GM10847 (cell line): ENCODE results near the gene PTPRN2.

Experiments
- POLR2A ChIP-seq: IDR thresholded peaks from 2 replicates; pipeline ENCODE4 v1.6.1; 2011; ENCODE audit not compliant: insufficient read length; ENCODE audit errors: extremely low read depth

Gene PTPRN2

DNA sequence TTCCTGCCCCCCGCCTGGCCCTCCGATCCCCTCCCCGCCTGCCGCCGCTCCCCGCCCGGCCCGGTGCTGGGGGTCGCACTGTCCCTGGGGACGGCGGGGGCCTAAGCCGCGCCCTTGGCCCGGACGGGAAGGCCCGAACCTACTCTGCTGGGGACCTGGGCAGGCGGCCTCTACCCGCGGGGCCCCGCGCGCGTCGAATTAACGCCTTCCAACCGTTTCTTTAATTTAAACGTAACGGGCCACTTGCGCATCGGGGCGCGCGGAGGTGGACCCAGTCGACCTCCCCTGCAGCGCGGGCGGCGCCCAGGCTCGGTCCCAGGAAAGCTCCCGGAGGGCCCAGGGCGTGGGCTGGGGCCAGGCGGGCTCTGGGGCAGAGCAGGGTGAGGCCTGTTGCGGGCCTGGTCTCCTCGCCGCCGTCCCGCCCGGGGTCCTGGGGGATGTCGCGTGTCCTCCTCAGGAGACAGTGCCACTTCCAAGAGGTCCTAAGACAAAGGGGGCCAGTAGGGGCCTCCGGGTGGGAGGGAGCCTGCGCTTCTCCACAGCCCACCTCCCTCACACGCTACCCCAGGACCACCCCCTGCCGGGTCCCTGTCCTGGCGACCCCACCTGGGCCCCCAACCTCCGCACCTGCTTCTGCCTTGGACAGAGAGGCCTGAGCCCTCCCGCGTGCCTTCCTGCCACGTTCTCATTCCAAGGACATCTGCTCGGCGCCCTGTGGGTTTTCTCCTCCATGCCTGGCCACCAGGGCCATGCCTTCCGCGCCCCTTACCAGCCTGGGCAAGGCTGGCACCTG is 658 bp upstream of the PTPRN2 start:
- no peak for TF ChIP-seq POLR2A

DNA sequence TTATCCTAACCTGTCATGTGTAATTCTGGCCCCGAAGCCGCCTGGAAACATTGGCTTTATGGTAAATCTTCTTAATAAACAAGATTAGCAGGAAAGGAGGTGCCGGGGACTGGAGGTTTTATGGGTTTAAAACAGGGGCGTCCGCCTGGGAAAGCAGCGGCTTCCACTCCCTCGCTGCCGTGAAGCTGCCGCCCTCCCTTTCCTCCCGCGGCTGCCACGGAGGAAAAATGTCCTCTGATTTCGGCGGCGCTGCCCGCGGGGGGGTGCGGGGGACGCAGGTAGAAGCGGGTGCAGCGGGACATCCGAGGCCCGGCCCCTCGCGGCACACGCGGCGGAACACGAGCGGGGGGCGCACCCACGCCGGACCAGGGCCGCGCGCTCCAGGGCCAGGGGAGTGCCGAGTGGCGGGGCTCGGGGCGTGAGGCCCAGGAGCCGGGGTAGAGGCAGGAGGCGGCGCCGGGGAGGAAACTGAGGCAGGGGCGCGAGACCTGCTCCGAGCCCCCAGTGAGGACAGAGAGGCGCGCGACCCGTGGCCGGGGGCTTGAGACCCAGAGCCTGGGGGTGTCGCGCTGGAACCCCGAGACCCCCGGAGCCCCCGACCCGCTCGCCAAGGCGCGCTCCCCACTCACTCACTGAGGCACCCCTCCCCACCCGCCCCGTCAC is 993 bp downstream of the PTPRN2 start:
- TF ChIP-seq POLR2A, result no peak

GRCh38 chr7:158585721-158586498 is 1.7 kb downstream of the PTPRN2 start:
- TF ChIP-seq POLR2A, result no peak

- no peak for TF ChIP-seq POLR2A
Measured at GRCh38 chr7:158584407-158584806, 3.2 kb downstream of the PTPRN2 start.

DNA sequence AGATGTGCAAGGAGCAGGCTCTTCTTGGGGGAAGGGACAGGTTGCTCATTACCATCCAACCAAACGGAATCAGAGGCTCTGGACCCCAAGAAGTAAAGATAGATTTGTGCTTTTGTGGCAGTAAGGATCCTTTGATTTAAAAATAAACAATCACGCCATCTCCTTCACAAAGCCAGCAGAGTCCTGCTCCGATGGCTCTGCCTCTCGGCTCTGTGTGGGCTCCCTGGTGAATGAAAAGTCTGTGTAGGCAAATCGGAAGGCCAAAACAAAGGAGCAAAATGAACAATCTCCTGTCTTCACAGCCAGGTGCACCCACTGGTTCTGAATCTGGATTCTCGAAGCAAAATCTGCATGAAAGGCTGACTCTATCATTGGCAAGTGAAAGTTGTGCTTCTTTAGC is 3.8 kb downstream of the PTPRN2 start:
- TF ChIP-seq POLR2A, result no peak

DNA sequence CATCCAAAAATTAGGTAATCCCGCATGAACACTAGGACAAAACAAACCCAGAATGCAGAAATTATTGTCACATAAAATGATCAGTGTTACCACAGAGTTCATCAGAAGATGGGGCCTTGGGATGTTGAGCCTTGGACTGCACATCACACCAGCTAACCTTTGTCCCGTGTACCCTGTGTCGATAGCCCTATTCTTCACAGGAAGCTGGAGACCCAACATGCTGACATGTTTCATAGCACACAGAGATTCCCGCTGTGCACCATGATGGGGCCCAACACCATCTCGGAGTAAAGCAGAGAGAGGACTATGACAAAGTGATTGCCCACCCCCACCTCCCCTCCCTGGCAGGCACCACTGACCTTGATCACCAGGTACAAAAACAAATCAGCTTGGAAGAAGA is 4.5 kb downstream of the PTPRN2 start:
- no peak for TF ChIP-seq POLR2A

- no peak for TF ChIP-seq POLR2A
Measured at GRCh38 chr7:158582089-158582456, 5.5 kb downstream of the PTPRN2 start.

DNA sequence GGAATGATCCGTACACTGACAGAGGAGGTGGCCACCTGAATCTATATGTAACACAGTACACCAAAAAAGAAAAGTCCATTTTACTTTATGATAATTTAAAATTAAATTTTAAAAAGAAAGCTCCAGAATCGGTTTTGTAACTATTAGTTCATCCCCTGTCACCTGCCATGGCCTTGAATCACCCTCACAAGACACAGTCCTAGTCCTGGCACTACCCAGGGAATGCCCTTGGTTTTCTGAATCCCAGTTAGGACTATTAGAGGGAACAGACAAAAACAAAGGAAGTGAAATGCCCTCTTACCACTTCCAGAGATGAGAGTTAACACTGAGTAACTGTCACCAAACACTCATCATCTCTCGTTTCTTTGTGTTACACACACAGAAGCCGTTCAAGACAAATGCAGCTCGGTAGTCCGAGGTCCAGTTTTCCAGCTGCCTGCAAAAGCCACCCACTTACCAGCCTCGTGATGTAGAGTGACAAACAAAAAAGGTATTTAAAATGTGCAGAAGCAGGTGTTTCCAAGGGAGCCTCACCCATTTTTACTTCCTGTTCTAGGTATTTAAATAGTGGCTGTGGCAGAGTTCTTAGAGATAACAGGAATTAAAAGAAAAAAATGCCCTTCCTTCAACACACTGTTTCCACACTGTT is 6.1 kb downstream of the PTPRN2 start:
- TF ChIP-seq POLR2A, result no peak

DNA sequence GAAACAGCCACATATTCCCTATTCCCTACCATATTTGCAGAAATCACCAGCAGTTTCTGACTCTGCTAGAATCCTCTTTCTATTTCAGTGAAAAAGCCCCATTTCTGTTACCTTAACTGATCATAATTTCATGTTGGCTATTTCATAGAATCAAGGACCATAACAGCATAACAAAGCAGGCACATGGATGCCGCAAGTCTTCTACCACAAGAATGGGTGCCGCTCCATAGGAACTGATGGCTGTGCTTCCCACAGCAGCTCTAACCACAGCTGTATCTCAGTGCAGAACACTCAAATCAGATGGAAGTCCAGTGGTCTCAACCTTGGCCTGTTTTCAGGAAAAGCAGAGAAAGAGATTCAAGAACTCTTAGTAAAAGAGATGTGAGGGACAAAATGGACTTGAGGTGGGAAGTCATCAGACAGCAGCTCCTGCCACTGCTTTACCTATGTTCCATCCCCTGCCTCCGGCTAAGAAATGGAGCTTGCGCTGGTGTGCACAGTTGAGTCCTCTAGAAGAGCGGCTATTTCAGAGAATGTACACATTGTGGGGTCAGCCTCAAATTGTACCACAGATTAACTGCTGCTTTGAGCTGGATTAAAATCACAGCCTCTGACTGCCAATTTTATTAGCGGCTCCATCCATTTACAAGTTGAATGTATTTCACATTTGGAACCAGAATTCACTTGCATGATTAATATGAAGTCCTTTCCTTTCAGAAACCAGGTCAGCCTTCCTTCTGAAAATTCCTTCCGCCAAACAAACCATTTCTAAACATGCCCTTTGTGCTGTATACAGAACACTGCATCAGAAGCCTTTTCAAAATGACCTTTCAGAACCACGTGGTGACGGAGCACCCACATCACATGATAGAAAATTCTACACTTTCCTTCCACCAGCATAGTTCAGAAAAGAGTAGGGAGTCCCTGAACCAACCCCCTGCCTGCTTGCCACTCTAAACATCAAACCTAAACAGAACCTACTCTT is 7.7 kb downstream of the PTPRN2 start:
- TF ChIP-seq POLR2A, result no peak

DNA sequence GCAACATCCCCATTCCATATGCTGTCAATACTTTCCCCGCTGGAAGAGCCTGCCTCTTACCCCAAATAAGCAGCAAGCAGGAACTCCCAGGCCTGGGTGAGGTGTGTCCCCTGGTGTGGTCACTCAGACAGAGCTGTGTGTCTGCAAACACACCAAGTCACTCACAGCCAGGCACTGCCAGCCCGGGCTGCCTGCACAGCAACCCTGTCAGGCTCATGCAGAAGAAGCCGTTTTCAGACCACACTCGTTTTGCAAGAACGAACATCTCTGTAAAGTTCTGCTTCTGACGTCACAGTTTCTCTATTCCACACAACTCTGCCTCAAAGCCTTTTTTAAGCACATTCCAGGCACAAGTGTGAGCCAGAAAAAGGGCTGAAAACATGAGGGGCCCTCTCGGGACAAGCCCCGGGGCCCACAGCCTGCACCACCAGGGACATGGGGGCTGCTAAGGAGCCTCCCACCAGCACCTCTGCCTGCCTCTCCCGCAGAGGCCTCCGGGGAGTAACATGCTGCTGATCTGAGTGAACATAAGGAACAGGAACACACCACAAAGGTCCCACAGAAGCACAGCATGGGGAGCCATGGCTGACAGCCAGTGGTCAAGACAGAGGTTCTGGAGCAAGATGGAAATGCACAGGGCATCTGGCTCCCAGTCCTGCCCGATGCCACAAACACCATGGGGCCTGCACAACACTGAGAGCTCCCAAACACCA is 11.4 kb downstream of the PTPRN2 start:
- no peak for TF ChIP-seq POLR2A

GRCh38 chr7:158574308-158575036 is 13.2 kb downstream of the PTPRN2 start:
- TF ChIP-seq POLR2A, result no peak

GRCh38 chr7:158573310-158573709 is 14.3 kb downstream of the PTPRN2 start:
- no peak for TF ChIP-seq POLR2A

- no peak for TF ChIP-seq POLR2A
Measured at GRCh38 chr7:158572000-158572828, 15.4 kb downstream of the PTPRN2 start.
